ENCODE measurements around the gene LEMD2. TPM values are rescaled to one million over a fixed set of nuclear protein-coding genes. Genes with fewer than 3 reads are reported as not detected.

LEMD2 gene
- total RNA-seq, 1 experiment from 2014 or later: 43.9 TPM

DNA sequence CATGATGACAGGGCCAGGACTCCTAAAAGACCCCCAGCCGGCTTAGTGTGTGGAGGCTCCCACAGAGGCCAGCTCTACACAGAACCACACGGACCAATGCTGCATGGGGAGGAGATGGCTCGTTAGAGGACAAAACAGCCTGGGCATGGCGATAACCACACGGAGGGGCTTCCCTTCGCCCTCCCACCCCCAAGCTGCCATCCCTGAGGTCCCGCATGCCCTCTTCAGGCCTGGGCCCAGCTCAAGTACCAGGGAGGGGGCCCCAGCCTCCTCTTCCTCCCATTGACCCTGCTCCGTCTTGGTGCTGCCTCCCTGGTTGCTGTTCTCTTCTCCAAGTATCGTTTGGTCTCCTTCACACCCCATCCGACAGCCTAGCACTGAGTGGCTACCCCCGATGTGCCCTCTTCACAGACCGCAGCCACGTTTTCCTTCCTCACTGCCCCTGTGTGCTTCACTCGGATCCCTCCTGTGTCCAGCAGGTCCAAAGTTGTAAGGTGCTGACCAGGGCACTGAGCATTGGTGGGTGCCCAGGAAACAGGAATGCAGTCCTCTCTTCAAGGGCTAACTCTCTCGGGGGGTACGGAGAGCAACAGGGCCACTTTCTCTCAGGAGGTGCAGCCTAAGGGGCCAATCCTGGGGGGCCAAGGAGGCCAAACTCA is 24.4 kb upstream of the LEMD2 start (continued):
- TF ChIP-seq, protein P1, sequence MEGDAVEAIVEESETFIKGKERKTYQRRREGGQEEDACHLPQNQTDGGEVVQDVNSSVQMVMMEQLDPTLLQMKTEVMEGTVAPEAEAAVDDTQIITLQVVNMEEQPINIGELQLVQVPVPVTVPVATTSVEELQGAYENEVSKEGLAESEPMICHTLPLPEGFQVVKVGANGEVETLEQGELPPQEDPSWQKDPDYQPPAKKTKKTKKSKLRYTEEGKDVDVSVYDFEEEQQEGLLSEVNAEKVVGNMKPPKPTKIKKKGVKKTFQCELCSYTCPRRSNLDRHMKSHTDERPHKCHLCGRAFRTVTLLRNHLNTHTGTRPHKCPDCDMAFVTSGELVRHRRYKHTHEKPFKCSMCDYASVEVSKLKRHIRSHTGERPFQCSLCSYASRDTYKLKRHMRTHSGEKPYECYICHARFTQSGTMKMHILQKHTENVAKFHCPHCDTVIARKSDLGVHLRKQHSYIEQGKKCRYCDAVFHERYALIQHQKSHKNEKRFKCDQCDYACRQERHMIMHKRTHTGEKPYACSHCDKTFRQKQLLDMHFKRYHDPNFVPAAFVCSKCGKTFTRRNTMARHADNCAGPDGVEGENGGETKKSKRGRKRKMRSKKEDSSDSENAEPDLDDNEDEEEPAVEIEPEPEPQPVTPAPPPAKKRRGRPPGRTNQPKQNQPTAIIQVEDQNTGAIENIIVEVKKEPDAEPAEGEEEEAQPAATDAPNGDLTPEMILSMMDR (IDR thresholded peaks at IDR 0.05 in 2 of 3, conservative IDR thresholded peaks at IDR 0.05 in 1 of 3; ENCODE audit: borderline replicate concordance in 1 of 3, insufficient read depth in 1 of 3, low read depth in 2 of 3, low read length in 2 of 3): no peak
- TF ChIP-seq EZH2 (IDR thresholded peaks at IDR 0.05) (no peak), POLR2A (IDR thresholded peaks at IDR 0.05; ENCODE audit: borderline replicate concordance, extremely low read depth, insufficient read depth, insufficient read length) (no peak), EZH2phosphoT487 (IDR thresholded peaks at IDR 0.05; ENCODE audit: borderline replicate concordance) (no peak), CBX3 (IDR thresholded peaks at IDR 0.05; ENCODE audit: low read depth) (no peak)

DNA sequence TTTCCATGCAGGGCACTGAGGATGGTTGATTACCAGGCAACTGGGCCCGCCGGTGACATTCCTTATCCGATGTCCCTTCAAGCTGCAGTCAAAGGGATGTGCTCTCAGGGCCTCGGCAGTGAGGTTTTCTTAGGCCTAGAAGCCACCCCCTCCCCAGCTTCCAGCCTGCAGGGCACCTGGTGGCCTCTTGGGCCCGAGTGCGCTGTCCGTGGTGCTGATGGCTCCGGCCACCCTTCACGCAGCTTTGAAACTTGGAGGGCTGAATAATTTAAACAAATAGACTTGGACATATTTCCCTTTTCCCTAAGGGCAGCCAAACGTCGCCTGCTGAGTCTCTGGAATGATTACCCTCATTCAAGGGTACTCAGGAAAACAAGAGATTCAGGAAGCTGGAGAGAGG is 23.7 kb upstream of the LEMD2 start:
- no peaks in the 10 kb centered on the region for H3K9me2 ChIP-seq (ENCODE audit: insufficient read depth)
- BruUV-seq (replicated peaks): no TSS peak
- H3K9me3 ChIP-seq (ENCODE audit: control insufficient read depth in 1 of 2, insufficient read depth in 1 of 2, low read depth in 1 of 2, low read length in 2 of 2): no peaks in the 10 kb centered on the region
- H3K27me3 ChIP-seq (ENCODE audit: insufficient read depth, low read length): peaks cover 44% of the 10 kb centered on the region
- ChIA-PET RAD21 (ENCODE audit: low non-redundant PET in 1 of 2, low total read pairs in 2 of 2, uncharacterized antibody in 2 of 2, unreplicated experiment in 2 of 2) (no interaction called here), CTCF (interaction anchor here (0.7 kb wide), 1 partner anchor 10 kb away, joined by 3 read pairs; no protein-coding TSS in a partner anchor), POLR2A (no interaction called here)
- H2AFZ ChIP-seq (ENCODE audit: low read depth, low read length, poor library complexity, severe bottlenecking): no peak overlapping the region
- peak; percentile 60 for ATAC-seq
- H3K79me2 ChIP-seq (ENCODE audit: insufficient read depth, low read length): no peaks in the 10 kb centered on the region
- intact Hi-C loops (cut with micrococcal nuclease): no loop called here
- H3K27ac ChIP-seq (ENCODE audit: low read depth, low read length): no peak overlapping the region
- no peaks in the 10 kb centered on the region for H4K20me1 ChIP-seq (ENCODE audit: insufficient read depth)
- no peak for DNase-seq (ENCODE audit: low read depth, low spot score)
- H3K9ac ChIP-seq (ENCODE audit: low read length): no peak overlapping the region
- no peak overlapping the region for H3K4me2 ChIP-seq (ENCODE audit: low read length)
- H3K36me3 ChIP-seq (ENCODE audit: control insufficient read depth in 1 of 2, insufficient read depth in 2 of 2, low read length in 2 of 2): no peaks in the 10 kb centered on the region
- TF ChIP-seq, protein P1 (IDR thresholded peaks at IDR 0.05 in 2 of 3, conservative IDR thresholded peaks at IDR 0.05 in 1 of 3; ENCODE audit: borderline replicate concordance in 1 of 3, insufficient read depth in 1 of 3, low read depth in 2 of 3, low read length in 2 of 3): peak in 2 of 3 experiments; percentile 48 to 62; a peak in 4 of 6 replicates
- TF ChIP-seq, protein P2, sequence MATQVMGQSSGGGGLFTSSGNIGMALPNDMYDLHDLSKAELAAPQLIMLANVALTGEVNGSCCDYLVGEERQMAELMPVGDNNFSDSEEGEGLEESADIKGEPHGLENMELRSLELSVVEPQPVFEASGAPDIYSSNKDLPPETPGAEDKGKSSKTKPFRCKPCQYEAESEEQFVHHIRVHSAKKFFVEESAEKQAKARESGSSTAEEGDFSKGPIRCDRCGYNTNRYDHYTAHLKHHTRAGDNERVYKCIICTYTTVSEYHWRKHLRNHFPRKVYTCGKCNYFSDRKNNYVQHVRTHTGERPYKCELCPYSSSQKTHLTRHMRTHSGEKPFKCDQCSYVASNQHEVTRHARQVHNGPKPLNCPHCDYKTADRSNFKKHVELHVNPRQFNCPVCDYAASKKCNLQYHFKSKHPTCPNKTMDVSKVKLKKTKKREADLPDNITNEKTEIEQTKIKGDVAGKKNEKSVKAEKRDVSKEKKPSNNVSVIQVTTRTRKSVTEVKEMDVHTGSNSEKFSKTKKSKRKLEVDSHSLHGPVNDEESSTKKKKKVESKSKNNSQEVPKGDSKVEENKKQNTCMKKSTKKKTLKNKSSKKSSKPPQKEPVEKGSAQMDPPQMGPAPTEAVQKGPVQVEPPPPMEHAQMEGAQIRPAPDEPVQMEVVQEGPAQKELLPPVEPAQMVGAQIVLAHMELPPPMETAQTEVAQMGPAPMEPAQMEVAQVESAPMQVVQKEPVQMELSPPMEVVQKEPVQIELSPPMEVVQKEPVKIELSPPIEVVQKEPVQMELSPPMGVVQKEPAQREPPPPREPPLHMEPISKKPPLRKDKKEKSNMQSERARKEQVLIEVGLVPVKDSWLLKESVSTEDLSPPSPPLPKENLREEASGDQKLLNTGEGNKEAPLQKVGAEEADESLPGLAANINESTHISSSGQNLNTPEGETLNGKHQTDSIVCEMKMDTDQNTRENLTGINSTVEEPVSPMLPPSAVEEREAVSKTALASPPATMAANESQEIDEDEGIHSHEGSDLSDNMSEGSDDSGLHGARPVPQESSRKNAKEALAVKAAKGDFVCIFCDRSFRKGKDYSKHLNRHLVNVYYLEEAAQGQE (IDR thresholded peaks at IDR 0.05; ENCODE audit: low read depth): peak; percentile 97
- no peak for TF ChIP-seq POLR2AphosphoS5 (IDR thresholded peaks at IDR 0.05; ENCODE audit: low read depth, low read length)
- no peak overlapping the region for H3K4me3 ChIP-seq (replicated peaks in 1 of 2; ENCODE audit: low read depth in 1 of 2, low read length in 2 of 2)
- no peaks in the 10 kb centered on the region for H3K4me1 ChIP-seq (ENCODE audit: control insufficient read depth in 1 of 2, insufficient read depth in 2 of 2, low read length in 2 of 2)
